AG10803 (cell line): ENCODE data around the gene ACVR1B.
A peak's percentile ranks its signal among the peaks of the same experiment; 100 is the strongest.

ENCODE experiments used
- DNase-seq: peaks from one replicate; pipeline ENCODE4 v3.0.0; 2010; ENCODE audit warnings: low read depth
- H3K4me3 ChIP-seq: 2 replicates; pipeline ENCODE4 v1.5.1; 2011; ENCODE audit warnings: mild to moderate bottlenecking, low read length, control low read depth
- CTCF ChIP-seq: conservative IDR thresholded peaks from 2 replicates; pipeline ENCODE4 v1.5.1; 2011; ENCODE audit warnings: mild to moderate bottlenecking, low read length, control low read depth, inconsistent platforms

The ACVR1B gene

GRCh38 chr12:51925346-51926063, 26.0 kb upstream of the ACVR1B start:
- no peak overlapping the region for H3K4me3 ChIP-seq
- TF ChIP-seq CTCF = no peak
- no peak for DNase-seq

GRCh38 chr12:51926064-51926632, 25.4 kb upstream of the ACVR1B start:
- DNase-seq = no peak

GRCh38 chr12:51926718-51927117, 24.8 kb upstream of the ACVR1B start:
- peak; percentile 26 for DNase-seq

More at GRCh38 chr12:51926064-51926632, 25.4 kb upstream of the ACVR1B start:
- no peak overlapping the region for H3K4me3 ChIP-seq
- TF ChIP-seq CTCF = no peak

GRCh38 chr12:51932218-51933076, 19.1 kb upstream of the ACVR1B start:
- no peak for TF ChIP-seq CTCF
- no peak overlapping the region for H3K4me3 ChIP-seq
- DNase-seq = no peak

More at GRCh38 chr12:51926718-51927117, 24.8 kb upstream of the ACVR1B start:
- peak; percentile 50 for TF ChIP-seq CTCF
- H3K4me3 ChIP-seq = no peak overlapping the region

GRCh38 chr12:51934080-51934479, 17.4 kb upstream of the ACVR1B start:
- no peak for DNase-seq
- TF ChIP-seq CTCF = no peak
- no peak overlapping the region for H3K4me3 ChIP-seq

- H3K4me3 ChIP-seq = no peak overlapping the region
- no peak for DNase-seq
- TF ChIP-seq CTCF = no peak
Observed at GRCh38 chr12:51937926-51938325, 13.6 kb upstream of the ACVR1B start.
